GM19239 (cell line): ENCODE data around the gene SAP25.
A peak's percentile ranks its signal among the peaks of the same experiment; 100 is the strongest.

Source experiments
- DNase-seq: peaks from one replicate; pipeline ENCODE4 v3.0.0; 2011; ENCODE audit warnings: low spot score; ENCODE audit not compliant: insufficient read length
- FAIRE-seq: peaks from 2 replicates; lab custom pipeline; 2011; peaks lifted over from hg19 to GRCh38; lab: Jason Lieb, UNC

The SAP25 gene

GRCh38 chr7:100598425-100598824 lies 24.7 kb upstream of the SAP25 start:
- DNase-seq (no peak), FAIRE-seq (no peak)

GRCh38 chr7:100595188-100595587 lies 21.5 kb upstream of the SAP25 start:
- FAIRE-seq (no peak), DNase-seq (no peak)

GRCh38 chr7:100591596-100591995 lies 17.9 kb upstream of the SAP25 start:
- DNase-seq, result no peak
- no peak for FAIRE-seq

GRCh38 chr7:100590077-100590737 lies 16.5 kb upstream of the SAP25 start:
- FAIRE-seq, result no peak

GRCh38 chr7:100589341-100589947 lies 15.7 kb upstream of the SAP25 start:
- DNase-seq, result no peak

More at GRCh38 chr7:100590077-100590737, 16.5 kb upstream of the SAP25 start:
- no peak for DNase-seq

GRCh38 chr7:100588438-100588837 lies 14.7 kb upstream of the SAP25 start:
- no peak for FAIRE-seq
- DNase-seq, result no peak

More at GRCh38 chr7:100589341-100589947, 15.7 kb upstream of the SAP25 start:
- FAIRE-seq, result no peak

GRCh38 chr7:100586266-100587025 lies 12.7 kb upstream of the SAP25 start, which contains the start of gene FBXO24:
TSS of gene FBXO24 (plus strand) at chr7:100586328. CDS start at chr7:100586626, 298 bp downstream.
- DNase-seq, result peak; percentile 98

GRCh38 chr7:100585511-100586265 lies 12.0 kb upstream of the SAP25 start, which contains the start of gene LRCH4:
TSS of gene LRCH4 (minus strand) at chr7:100586129. CDS start at chr7:100586100, 29 bp downstream.
- DNase-seq (peak; percentile 44), FAIRE-seq (peak; percentile 71)

More at GRCh38 chr7:100586266-100587025, 12.7 kb upstream of the SAP25 start, which contains the start of gene FBXO24:
- FAIRE-seq, result peak; percentile 99

- no peak for DNase-seq
- FAIRE-seq, result no peak
Observed at GRCh38 chr7:100584683-100585510, 11.2 kb upstream of the SAP25 start.

- no peak for DNase-seq
- peak; percentile 88 for FAIRE-seq
Observed at GRCh38 chr7:100584054-100584682, 10.5 kb upstream of the SAP25 start.

- FAIRE-seq, result peak; percentile 87
- peak; percentile 65 for DNase-seq
Observed at GRCh38 chr7:100583132-100584053, 9.7 kb upstream of the SAP25 start.

- FAIRE-seq (no peak), DNase-seq (no peak)
Observed at GRCh38 chr7:100582650-100583049, 8.9 kb upstream of the SAP25 start.

- FAIRE-seq, result no peak
Observed at GRCh38 chr7:100582041-100582579, 8.4 kb upstream of the SAP25 start.

GRCh38 chr7:100580466-100581283 lies 7.0 kb upstream of the SAP25 start:
- FAIRE-seq (no peak), DNase-seq (no peak)

More at GRCh38 chr7:100582041-100582579, 8.4 kb upstream of the SAP25 start:
- DNase-seq, result no peak

GRCh38 chr7:100578246-100579183 lies 4.8 kb upstream of the SAP25 start:
- FAIRE-seq (no peak), DNase-seq (no peak)

- no peak for DNase-seq
- FAIRE-seq, result no peak
Observed at GRCh38 chr7:100577507-100577906, 3.8 kb upstream of the SAP25 start.
